HepG2 (cell line): Measurements from ENCODE around the gene ATP5MC2. TPM values are rescaled to one million over a fixed set of nuclear protein-coding genes. Genes with fewer than 3 reads are reported as not detected.

ENCODE experiments used
- CENPT ChIP-seq: sonication (generic); formaldehyde crosslinking; IDR thresholded peaks from 2 replicates; pipeline ENCODE4 v1.8.0; 2022; ENCODE audit warnings: low read depth, mild to moderate bottlenecking, moderate library complexity, missing genetic modification reagents
- DZIP1 ChIP-seq: sonication (generic); formaldehyde crosslinking; IDR thresholded peaks from 2 replicates; pipeline ENCODE4 v1.5.0; 2020; ENCODE audit warnings: mild to moderate bottlenecking, missing genetic modification reagents
- HNF1B ChIP-seq: sonication (generic); formaldehyde crosslinking; IDR thresholded peaks from 2 replicates; pipeline ENCODE4 v1.5.1; 2020; ENCODE audit warnings: mild to moderate bottlenecking, moderate library complexity, missing genetic modification reagents
- NAIF1 ChIP-seq: sonication (generic); formaldehyde crosslinking; IDR thresholded peaks from 2 replicates; pipeline ENCODE4 v1.5.0; 2020; ENCODE audit warnings: mild to moderate bottlenecking, missing genetic modification reagents, borderline replicate concordance
- NR2C2 ChIP-seq: sonication (generic); formaldehyde crosslinking; IDR thresholded peaks from 2 replicates; pipeline ENCODE4 v1.4.0; 2020; ENCODE audit warnings: missing genetic modification reagents, mild to moderate bottlenecking, moderate library complexity, borderline replicate concordance
- PATZ1 ChIP-seq: sonication (generic); formaldehyde crosslinking; IDR thresholded peaks from 2 replicates; pipeline ENCODE4 v1.4.0; 2020; ENCODE audit warnings: missing genetic modification reagents
- PCBP2 ChIP-seq: fragments of 200-400 bp; formaldehyde crosslinking; optimal IDR thresholded peaks from 2 replicates; pipeline ENCODE3; 2018; ENCODE audit warnings: low read length, low read depth; ENCODE audit not compliant: poor library complexity, severe bottlenecking
- ZFY ChIP-seq: sonication (generic); formaldehyde crosslinking; IDR thresholded peaks from 2 replicates; pipeline ENCODE4 v1.4.0; 2020; ENCODE audit warnings: missing genetic modification reagents
- ZNF367 ChIP-seq: sonication (generic); formaldehyde crosslinking; IDR thresholded peaks from 2 replicates; pipeline ENCODE4 v1.4.0; 2020; ENCODE audit warnings: missing genetic modification reagents, borderline replicate concordance
- ZNF460 ChIP-seq: sonication (generic); formaldehyde crosslinking; IDR thresholded peaks from 2 replicates; pipeline ENCODE4 v1.5.1; 2020; ENCODE audit warnings: missing genetic modification reagents, mild to moderate bottlenecking, borderline replicate concordance
- ZNF576 ChIP-seq: sonication (generic); formaldehyde crosslinking; IDR thresholded peaks from 2 replicates; pipeline ENCODE4 v1.4.0; 2020; ENCODE audit warnings: mild to moderate bottlenecking, missing genetic modification reagents
- ZNF766 ChIP-seq: sonication (generic); formaldehyde crosslinking; IDR thresholded peaks from 2 replicates; pipeline ENCODE4 v1.5.0; 2020; ENCODE audit warnings: missing genetic modification reagents, borderline replicate concordance
- ZNF891 ChIP-seq: sonication (generic); formaldehyde crosslinking; IDR thresholded peaks from 2 replicates; pipeline ENCODE4 v1.5.0; 2020; ENCODE audit warnings: mild to moderate bottlenecking, missing genetic modification reagents
- polyA plus RNA-seq, 8 experiments: library from polyadenylated mRNA; depleted of rRNA in 3 of 8; stranded (reverse) in 7 of 8; unstranded in 1 of 8; fragments of >200 nt; fragmentation: Illumina TruSeq in 4 of 8; extraction: Trizol in 4 of 8; gene quantifications; 2 replicates each; pipeline versions ENCODE4 v1.2.1 to v1.2.3, GENCODE V29; 2011 to 2016; ENCODE audit warnings: low read depth in 4 of 8, missing spikeins in 1 of 8, mixed read lengths in 1 of 8; ENCODE audit not compliant: insufficient read depth in 1 of 8
- total RNA-seq, 5 experiments: library from RNA; depleted of rRNA; stranded (reverse); fragments of >200 nt; fragmentation: Illumina TruSeq; extraction: Trizol; gene quantifications; 2 replicates each; pipeline ENCODE4 v1.2.3, GENCODE V29; 2016; ENCODE audit warnings: low read depth in 1 of 5
- TF ChIP-seq, protein P1 (sequence below): sonication (generic); formaldehyde crosslinking; IDR thresholded peaks from 2 replicates; pipeline ENCODE4 v1.4.0; 2020; ENCODE audit warnings: mild to moderate bottlenecking, missing genetic modification reagents
- TF ChIP-seq, protein P2 (sequence below): sonication (generic); formaldehyde crosslinking; IDR thresholded peaks from 2 replicates; pipeline ENCODE4 v1.8.0; 2022; ENCODE audit warnings: missing genetic modification reagents, mild to moderate bottlenecking, borderline replicate concordance
- TF ChIP-seq, protein P3 (sequence below): sonication (generic); formaldehyde crosslinking; IDR thresholded peaks from 2 replicates; pipeline ENCODE4 v1.4.0; 2020; ENCODE audit warnings: missing genetic modification reagents, low read depth, mild to moderate bottlenecking, borderline replicate concordance

Gene ATP5MC2
- total and polyA plus RNA-seq, 2 of the 13 experiments (the other 11 are each of a cell fraction or from before 2014, with no cell fraction given), result 230 to 257 TPM

DNA sequence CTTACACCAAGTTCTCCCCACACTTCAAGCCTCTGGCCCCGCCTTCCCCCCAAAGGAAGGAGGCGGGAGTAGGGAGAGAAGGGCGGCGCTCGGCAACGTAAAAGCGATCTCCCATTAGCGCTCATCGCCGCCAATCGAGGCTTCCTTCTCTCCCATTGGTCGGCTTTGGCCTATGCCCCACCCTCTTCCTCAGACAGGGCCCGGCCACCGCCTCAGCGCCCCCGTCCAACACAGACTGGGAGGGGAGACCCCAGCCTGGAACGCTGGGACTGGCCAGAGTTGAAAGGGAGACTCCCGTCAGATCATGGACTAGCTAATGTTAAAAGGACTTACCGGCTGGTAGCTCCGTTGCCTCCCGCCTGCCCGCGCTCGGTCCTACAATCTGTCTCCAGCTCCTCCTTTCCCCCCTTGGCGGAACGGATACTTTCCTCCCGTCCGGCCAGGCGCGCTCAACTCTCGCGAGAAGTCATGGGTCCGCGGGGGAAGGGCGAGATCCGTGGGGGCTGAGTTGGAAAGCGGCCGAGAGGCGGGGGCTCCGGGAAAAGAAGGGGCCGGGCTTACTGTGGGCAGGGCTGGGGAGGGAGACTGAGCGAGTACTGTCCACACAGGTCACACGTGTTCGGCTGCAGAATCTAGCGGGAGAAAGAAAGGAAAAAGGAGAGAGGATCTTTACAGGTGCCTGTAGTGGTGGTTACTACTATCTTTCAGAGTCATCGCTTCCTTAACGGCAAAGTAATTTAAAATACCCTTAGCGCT, 49.8 kb downstream of the ATP5MC2 start, which contains the start of gene ATF7 (continued):
- TF ChIP-seq DZIP1 (no peak), ZNF891 (peak; percentile 74), ZFY (peak; percentile 83), ZNF766 (CRISPR knock-in tag) (no peak), ZNF367 (CRISPR knock-in tag) (no peak), PATZ1 (CRISPR knock-in tag) (peak; percentile 97), ZNF460 (no peak), NAIF1 (no peak), CENPT (CRISPR knock-in tag) (no peak), ZNF576 (CRISPR knock-in tag) (no peak), PCBP2 (no peak), HNF1B (CRISPR knock-in tag) (peak; percentile 84), NR2C2 (peak; percentile 34; the same call in 1 of the 2 replicates)
- TF ChIP-seq, protein P1, sequence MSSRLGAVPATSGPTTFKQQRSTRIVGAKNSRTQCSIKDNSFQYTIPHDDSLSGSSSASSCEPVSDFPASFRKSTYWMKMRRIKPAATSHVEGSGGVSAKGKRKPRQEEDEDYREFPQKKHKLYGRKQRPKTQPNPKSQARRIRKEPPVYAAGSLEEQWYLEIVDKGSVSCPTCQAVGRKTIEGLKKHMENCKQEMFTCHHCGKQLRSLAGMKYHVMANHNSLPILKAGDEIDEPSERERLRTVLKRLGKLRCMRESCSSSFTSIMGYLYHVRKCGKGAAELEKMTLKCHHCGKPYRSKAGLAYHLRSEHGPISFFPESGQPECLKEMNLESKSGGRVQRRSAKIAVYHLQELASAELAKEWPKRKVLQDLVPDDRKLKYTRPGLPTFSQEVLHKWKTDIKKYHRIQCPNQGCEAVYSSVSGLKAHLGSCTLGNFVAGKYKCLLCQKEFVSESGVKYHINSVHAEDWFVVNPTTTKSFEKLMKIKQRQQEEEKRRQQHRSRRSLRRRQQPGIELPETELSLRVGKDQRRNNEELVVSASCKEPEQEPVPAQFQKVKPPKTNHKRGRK (CRISPR knock-in tag), result no peak
- TF ChIP-seq, protein P2, sequence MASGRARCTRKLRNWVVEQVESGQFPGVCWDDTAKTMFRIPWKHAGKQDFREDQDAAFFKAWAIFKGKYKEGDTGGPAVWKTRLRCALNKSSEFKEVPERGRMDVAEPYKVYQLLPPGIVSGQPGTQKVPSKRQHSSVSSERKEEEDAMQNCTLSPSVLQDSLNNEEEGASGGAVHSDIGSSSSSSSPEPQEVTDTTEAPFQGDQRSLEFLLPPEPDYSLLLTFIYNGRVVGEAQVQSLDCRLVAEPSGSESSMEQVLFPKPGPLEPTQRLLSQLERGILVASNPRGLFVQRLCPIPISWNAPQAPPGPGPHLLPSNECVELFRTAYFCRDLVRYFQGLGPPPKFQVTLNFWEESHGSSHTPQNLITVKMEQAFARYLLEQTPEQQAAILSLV (CRISPR knock-in tag), result peak; percentile 88; the same call in 1 of the 2 replicates
- TF ChIP-seq, protein P3, sequence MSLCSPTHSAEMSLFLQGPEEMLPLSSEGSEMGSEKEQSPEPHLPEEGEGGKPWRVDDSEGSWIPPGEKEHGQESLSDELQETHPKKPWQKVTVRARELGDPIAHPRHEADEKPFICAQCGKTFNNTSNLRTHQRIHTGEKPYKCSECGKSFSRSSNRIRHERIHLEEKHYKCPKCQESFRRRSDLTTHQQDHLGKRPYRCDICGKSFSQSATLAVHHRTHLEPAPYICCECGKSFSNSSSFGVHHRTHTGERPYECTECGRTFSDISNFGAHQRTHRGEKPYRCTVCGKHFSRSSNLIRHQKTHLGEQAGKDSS, result peak; percentile 53; the same call in 1 of the 2 replicates
